ENCODE results near the gene GATB. TPM values are rescaled to one million over a fixed set of nuclear protein-coding genes. Genes with fewer than 3 reads are reported as not detected.

GATB gene
- total RNA-seq, 1 donor from 2014 or later, result 11.1 TPM

DNA sequence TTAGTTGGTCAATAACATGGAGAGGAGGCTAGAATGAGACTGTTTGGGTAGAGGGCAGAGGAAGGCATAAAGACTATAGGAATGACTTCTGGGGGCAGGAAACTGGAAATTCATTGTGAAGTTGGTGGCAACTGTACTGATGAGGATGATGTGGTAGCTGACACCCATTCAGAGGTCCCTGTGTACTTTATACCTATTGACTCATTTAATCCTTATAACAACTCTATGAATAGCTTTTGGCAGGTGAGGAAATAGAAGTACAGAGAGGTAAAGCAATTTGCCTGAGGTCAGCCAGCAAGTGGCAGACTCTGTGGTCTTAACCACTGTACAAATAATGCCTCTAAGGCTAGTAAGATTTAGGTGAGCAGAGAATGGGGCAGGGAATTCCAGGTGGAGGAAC, 100.1 kb downstream of the GATB start:
- Histone ChIP-seq H3K36me3 (ENCODE audit: control insufficient read depth, insufficient read depth, low read length) (peaks cover 16% of the 10 kb centered on the region), H3K4me3 (ENCODE audit: low read depth, low read length) (no peak overlapping the region), H3K27me3 (ENCODE audit: control insufficient read depth, insufficient read depth, low read length) (no peaks in the 10 kb centered on the region)
- TF ChIP-seq, protein P1, sequence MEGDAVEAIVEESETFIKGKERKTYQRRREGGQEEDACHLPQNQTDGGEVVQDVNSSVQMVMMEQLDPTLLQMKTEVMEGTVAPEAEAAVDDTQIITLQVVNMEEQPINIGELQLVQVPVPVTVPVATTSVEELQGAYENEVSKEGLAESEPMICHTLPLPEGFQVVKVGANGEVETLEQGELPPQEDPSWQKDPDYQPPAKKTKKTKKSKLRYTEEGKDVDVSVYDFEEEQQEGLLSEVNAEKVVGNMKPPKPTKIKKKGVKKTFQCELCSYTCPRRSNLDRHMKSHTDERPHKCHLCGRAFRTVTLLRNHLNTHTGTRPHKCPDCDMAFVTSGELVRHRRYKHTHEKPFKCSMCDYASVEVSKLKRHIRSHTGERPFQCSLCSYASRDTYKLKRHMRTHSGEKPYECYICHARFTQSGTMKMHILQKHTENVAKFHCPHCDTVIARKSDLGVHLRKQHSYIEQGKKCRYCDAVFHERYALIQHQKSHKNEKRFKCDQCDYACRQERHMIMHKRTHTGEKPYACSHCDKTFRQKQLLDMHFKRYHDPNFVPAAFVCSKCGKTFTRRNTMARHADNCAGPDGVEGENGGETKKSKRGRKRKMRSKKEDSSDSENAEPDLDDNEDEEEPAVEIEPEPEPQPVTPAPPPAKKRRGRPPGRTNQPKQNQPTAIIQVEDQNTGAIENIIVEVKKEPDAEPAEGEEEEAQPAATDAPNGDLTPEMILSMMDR (IDR thresholded peaks at IDR 0.05; ENCODE audit: insufficient read depth, low read length, severe bottlenecking), result no peak
- FAIRE-seq, result no peak
- DNase-seq (ENCODE audit: low read depth), result no peak

DNA sequence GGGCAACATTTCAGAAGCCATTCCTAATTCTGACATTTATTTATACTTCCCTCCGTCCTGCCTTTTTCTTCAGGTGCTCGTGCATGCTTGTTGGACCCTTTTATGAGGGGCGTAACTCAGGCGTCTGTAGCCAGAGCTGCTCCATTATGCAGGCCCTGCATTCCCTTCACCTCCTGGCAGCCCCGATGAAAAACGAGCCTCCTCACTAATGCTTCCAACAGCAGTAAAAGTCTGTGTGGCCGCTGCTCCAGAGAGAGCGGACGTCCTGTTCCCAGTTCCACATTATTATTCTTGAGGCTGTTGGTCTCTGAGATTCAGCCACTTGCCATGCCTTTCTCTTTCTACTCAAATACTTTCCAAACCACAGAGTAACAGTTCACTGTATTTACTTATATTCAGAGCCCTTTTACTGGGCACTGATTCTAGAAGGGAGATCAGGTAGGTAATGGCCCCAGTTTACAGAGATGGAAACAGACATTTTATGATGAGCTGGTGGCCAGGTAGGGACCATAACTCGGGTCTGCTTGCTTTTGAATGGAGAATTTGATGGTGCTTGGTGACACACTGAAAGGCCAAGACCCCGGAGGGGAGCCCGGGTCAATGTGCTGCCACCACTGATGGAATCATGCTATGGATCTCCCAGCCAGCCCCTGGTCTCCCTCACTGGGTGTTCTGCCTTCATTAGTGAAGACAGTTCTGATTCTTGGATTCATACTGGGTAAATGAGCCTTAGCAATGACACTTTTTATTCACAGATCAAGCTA, 101.0 kb downstream of the GATB start:
- no peak for DNase-seq (ENCODE audit: low read depth)
- H3K27me3 ChIP-seq (ENCODE audit: control insufficient read depth, insufficient read depth, low read length), result no peaks in the 10 kb centered on the region
- H3K4me3 ChIP-seq (ENCODE audit: low read depth, low read length), result no peak overlapping the region
- TF ChIP-seq, protein P1 (IDR thresholded peaks at IDR 0.05; ENCODE audit: insufficient read depth, low read length, severe bottlenecking), result no peak
- FAIRE-seq, result no peak
- H3K36me3 ChIP-seq (ENCODE audit: control insufficient read depth, insufficient read depth, low read length), result peaks cover 16% of the 10 kb centered on the region

DNA sequence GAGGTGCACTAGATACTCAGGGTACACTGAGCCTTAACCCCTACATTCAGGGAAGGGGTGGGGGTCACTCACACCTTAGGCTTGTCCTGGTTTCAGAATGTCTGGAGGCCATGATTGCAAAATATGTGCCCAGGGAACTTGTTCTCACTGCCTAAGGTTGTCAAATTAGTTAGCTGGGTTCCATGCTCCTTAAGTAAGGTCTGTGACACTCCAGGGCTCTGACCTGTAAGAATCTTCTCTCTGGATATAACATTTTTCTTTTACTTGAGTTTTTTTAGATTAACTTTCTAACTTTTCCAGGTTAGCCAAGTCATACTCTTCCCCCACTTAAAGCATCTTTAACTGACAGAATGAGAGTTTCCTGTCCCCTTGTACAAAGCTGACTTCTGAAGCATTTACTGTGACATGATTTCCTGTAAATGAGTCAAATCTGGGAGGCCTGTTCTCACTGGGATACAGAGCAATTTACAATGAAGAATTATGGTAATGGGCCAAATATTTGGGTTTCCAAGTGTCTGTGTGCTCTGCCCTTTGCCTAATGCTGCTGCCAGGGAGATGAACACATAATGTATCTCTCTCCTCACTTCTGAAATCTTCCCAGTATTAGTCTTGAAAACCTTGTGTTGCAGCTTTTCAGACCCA, 101.7 kb downstream of the GATB start:
- H3K4me3 ChIP-seq (ENCODE audit: low read depth, low read length), result no peak overlapping the region
- no peak for DNase-seq (ENCODE audit: low read depth)
- H3K27me3 ChIP-seq (ENCODE audit: control insufficient read depth, insufficient read depth, low read length), result no peaks in the 10 kb centered on the region
- peaks cover 15% of the 10 kb centered on the region for H3K36me3 ChIP-seq (ENCODE audit: control insufficient read depth, insufficient read depth, low read length)
- TF ChIP-seq, protein P1 (IDR thresholded peaks at IDR 0.05; ENCODE audit: insufficient read depth, low read length, severe bottlenecking), result no peak
- no peak for FAIRE-seq

- no peak for FAIRE-seq
- H3K36me3 ChIP-seq (ENCODE audit: control insufficient read depth, insufficient read depth, low read length), result peaks cover 15% of the 10 kb centered on the region
- no peak for DNase-seq (ENCODE audit: low read depth)
- TF ChIP-seq, protein P1 (IDR thresholded peaks at IDR 0.05; ENCODE audit: insufficient read depth, low read length, severe bottlenecking), result no peak
- H3K27me3 ChIP-seq (ENCODE audit: control insufficient read depth, insufficient read depth, low read length), result no peaks in the 10 kb centered on the region
- no peak overlapping the region for H3K4me3 ChIP-seq (ENCODE audit: low read depth, low read length)
Observed at GRCh38 chr4:151657896-151658295, 102.9 kb downstream of the GATB start.

DNA sequence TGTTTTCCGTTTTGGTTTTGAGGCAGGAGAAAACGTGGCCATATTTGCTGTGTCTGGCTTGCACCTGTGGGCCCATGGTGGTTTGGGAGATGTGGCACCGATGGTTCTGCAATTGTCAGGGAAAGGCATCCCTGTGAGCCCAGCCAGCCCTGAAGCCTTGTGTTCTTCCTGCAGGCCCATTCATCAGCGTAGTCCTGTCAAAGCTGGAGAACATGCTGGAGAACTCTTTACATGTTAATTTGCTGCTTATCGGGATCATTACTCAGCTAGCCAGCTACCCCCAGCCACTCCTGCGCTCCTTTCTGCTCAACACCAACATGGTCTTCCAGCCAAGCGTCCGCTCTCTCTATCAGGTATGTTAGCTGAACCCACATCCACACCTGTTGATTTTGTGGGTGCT, 104.7 kb downstream of the GATB start:
- no peak for FAIRE-seq
- no peak for DNase-seq (ENCODE audit: low read depth)
- Histone ChIP-seq H3K36me3 (ENCODE audit: control insufficient read depth, insufficient read depth, low read length) (peaks cover 14% of the 10 kb centered on the region), H3K27me3 (ENCODE audit: control insufficient read depth, insufficient read depth, low read length) (no peaks in the 10 kb centered on the region), H3K4me3 (ENCODE audit: low read depth, low read length) (no peak overlapping the region)
- TF ChIP-seq, protein P1 (IDR thresholded peaks at IDR 0.05; ENCODE audit: insufficient read depth, low read length, severe bottlenecking), result no peak
